ENCODE data around the gene CELA1. TPM values are rescaled to one million over a fixed set of nuclear protein-coding genes. Genes with fewer than 3 reads are reported as not detected.
"Not testable (repeated sequence)": the region's sequence is repeated elsewhere in the genome, so short reads cannot be mapped to it uniquely, and the experiment has no call there.

Gene CELA1
- total and polyA plus RNA-seq, 5 donors: 0.26 TPM; not detected in 4

GRCh38 chr12:51341251-51342007 is 5.0 kb downstream of the CELA1 start:
- Histone ChIP-seq H3K4me1 (ENCODE audit: control insufficient read depth, insufficient read depth, low read length) (no peaks in the 10 kb centered on the region), H3K9me3 (ENCODE audit: control insufficient read depth, low read length) (no peaks in the 10 kb centered on the region), H3K4me3 (ENCODE audit: low read length) (peak overlapping the region; percentile 32), H3K27me3 (ENCODE audit: control insufficient read depth, insufficient read depth) (no peaks in the 10 kb centered on the region), H3K27ac (ENCODE audit: low read length) (no peak overlapping the region)
- WGBS: 28% methylated on average over 9 of the region's 9 CpGs
- DNase-seq (peak; percentile 52 to 77 (median 70)), ATAC-seq (peak; percentile 77 to 86)
- intact Hi-C loops (cut with DNase I): loop anchor here in 3 of 4 donors (5.0 to 10.0 kb wide), 2 partner anchors 514 to 517 kb away; no protein-coding TSS in a partner anchor

GRCh38 chr12:51339750-51340149 is 6.7 kb downstream of the CELA1 start:
- intact Hi-C loops (cut with DNase I): loop anchor here in 3 of 4 donors (5.0 to 10.0 kb wide), 2 partner anchors 512 to 515 kb away; no protein-coding TSS in a partner anchor
- no peaks in the 10 kb centered on the region for H3K27me3 ChIP-seq (ENCODE audit: control insufficient read depth, insufficient read depth)
- H3K4me1 ChIP-seq (ENCODE audit: control insufficient read depth, insufficient read depth, low read length): no peaks in the 10 kb centered on the region
- DNase-seq (no peak), ATAC-seq (no peak)
- no peak overlapping the region for H3K4me3 ChIP-seq (ENCODE audit: low read length)
- no peaks in the 10 kb centered on the region for H3K9me3 ChIP-seq (ENCODE audit: control insufficient read depth, low read length)
- 85% methylated on average over 6 of the region's 6 CpGs for WGBS
- no peak overlapping the region for H3K27ac ChIP-seq (ENCODE audit: low read length)

- H3K4me1 ChIP-seq (ENCODE audit: control insufficient read depth, insufficient read depth, low read length); H3K27me3 ChIP-seq (ENCODE audit: control insufficient read depth, insufficient read depth); H3K9me3 ChIP-seq (ENCODE audit: control insufficient read depth, low read length); intact Hi-C loops (cut with DNase I); H3K27ac ChIP-seq (ENCODE audit: low read length); ATAC-seq; DNase-seq; H3K4me3 ChIP-seq (ENCODE audit: low read length): not testable (repeated sequence)
Observed at GRCh38 chr12:51337336-51337735, 9.1 kb downstream of the CELA1 start.

- intact Hi-C loops (cut with DNase I): no loop called here
- Histone ChIP-seq H3K27me3 (ENCODE audit: control insufficient read depth, insufficient read depth) (no peaks in the 10 kb centered on the region), H3K27ac (ENCODE audit: low read length) (no peak overlapping the region), H3K4me1 (ENCODE audit: control insufficient read depth, insufficient read depth, low read length) (no peaks in the 10 kb centered on the region), H3K4me3 (ENCODE audit: low read length) (no peak overlapping the region), H3K9me3 (ENCODE audit: control insufficient read depth, low read length) (no peaks in the 10 kb centered on the region)
- ATAC-seq (no peak), DNase-seq (no peak)
- 84% methylated on average over 2 of the region's 2 CpGs for WGBS
Observed at GRCh38 chr12:51335931-51336330, 10.5 kb downstream of the CELA1 start.

GRCh38 chr12:51334764-51335163 is 11.7 kb downstream of the CELA1 start:
- H3K9me3 ChIP-seq (ENCODE audit: control insufficient read depth, low read length): no peaks in the 10 kb centered on the region
- H3K27ac ChIP-seq (ENCODE audit: low read length): no peak overlapping the region
- no peak for DNase-seq
- WGBS: 84% methylated on average over 4 of the region's 4 CpGs
- H3K27me3 ChIP-seq (ENCODE audit: control insufficient read depth, insufficient read depth): no peaks in the 10 kb centered on the region
- no peak for ATAC-seq
- no peaks in the 10 kb centered on the region for H3K4me1 ChIP-seq (ENCODE audit: control insufficient read depth, insufficient read depth, low read length)
- intact Hi-C loops (cut with DNase I): no loop called here
- H3K4me3 ChIP-seq (ENCODE audit: low read length): no peak overlapping the region

- WGBS: 73% methylated on average over 6 of the region's 6 CpGs
- intact Hi-C loops (cut with DNase I): no loop called here
- no peaks in the 10 kb centered on the region for H3K9me3 ChIP-seq (ENCODE audit: control insufficient read depth, low read length)
- no peaks in the 10 kb centered on the region for H3K4me1 ChIP-seq (ENCODE audit: control insufficient read depth, insufficient read depth, low read length)
- no peak for DNase-seq
- H3K4me3 ChIP-seq (ENCODE audit: low read length): no peak overlapping the region
- ATAC-seq: no peak
- H3K27me3 ChIP-seq (ENCODE audit: control insufficient read depth, insufficient read depth): no peaks in the 10 kb centered on the region
- H3K27ac ChIP-seq (ENCODE audit: low read length): no peak overlapping the region
Observed at GRCh38 chr12:51333536-51333935, 12.9 kb downstream of the CELA1 start.

- Histone ChIP-seq H3K4me1 (ENCODE audit: control insufficient read depth, insufficient read depth, low read length) (no peaks in the 10 kb centered on the region), H3K9me3 (ENCODE audit: control insufficient read depth, low read length) (no peaks in the 10 kb centered on the region), H3K4me3 (ENCODE audit: low read length) (no peak overlapping the region), H3K27ac (ENCODE audit: low read length) (no peak overlapping the region), H3K27me3 (ENCODE audit: control insufficient read depth, insufficient read depth) (no peaks in the 10 kb centered on the region)
- no peak for DNase-seq
- no peak for ATAC-seq
- intact Hi-C loops (cut with DNase I): no loop called here
Observed at GRCh38 chr12:51330186-51330585, 16.3 kb downstream of the CELA1 start.

- ATAC-seq: no peak
- WGBS: 80% methylated on average over 5 of the region's 5 CpGs
- DNase-seq: no peak
- intact Hi-C loops (cut with DNase I): no loop called here
- no peaks in the 10 kb centered on the region for H3K9me3 ChIP-seq (ENCODE audit: control insufficient read depth, low read length)
- H3K27ac ChIP-seq (ENCODE audit: low read length): no peak overlapping the region
- no peaks in the 10 kb centered on the region for H3K4me1 ChIP-seq (ENCODE audit: control insufficient read depth, insufficient read depth, low read length)
- H3K4me3 ChIP-seq (ENCODE audit: low read length): no peak overlapping the region
- H3K27me3 ChIP-seq (ENCODE audit: control insufficient read depth, insufficient read depth): no peaks in the 10 kb centered on the region
Observed at GRCh38 chr12:51329742-51330141, 16.7 kb downstream of the CELA1 start.

- no peaks in the 10 kb centered on the region for H3K9me3 ChIP-seq (ENCODE audit: control insufficient read depth, low read length)
- H3K27me3 ChIP-seq (ENCODE audit: control insufficient read depth, insufficient read depth): no peaks in the 10 kb centered on the region
- no peak for ATAC-seq
- intact Hi-C loops (cut with DNase I): no loop called here
- WGBS: 91% methylated on average over 4 of the region's 4 CpGs
- no peak for DNase-seq
- H3K4me1 ChIP-seq (ENCODE audit: control insufficient read depth, insufficient read depth, low read length): no peaks in the 10 kb centered on the region
- no peak overlapping the region for H3K27ac ChIP-seq (ENCODE audit: low read length)
- no peak overlapping the region for H3K4me3 ChIP-seq (ENCODE audit: low read length)
Observed at GRCh38 chr12:51328587-51328986, 17.9 kb downstream of the CELA1 start.

- Histone ChIP-seq H3K27ac (ENCODE audit: low read length) (no peak overlapping the region), H3K4me3 (ENCODE audit: low read length) (no peak overlapping the region), H3K27me3 (ENCODE audit: control insufficient read depth, insufficient read depth) (no peaks in the 10 kb centered on the region), H3K4me1 (ENCODE audit: control insufficient read depth, insufficient read depth, low read length) (no peaks in the 10 kb centered on the region), H3K9me3 (ENCODE audit: control insufficient read depth, low read length) (no peaks in the 10 kb centered on the region)
- peak; percentile 74 to 88 for ATAC-seq
- peak in 2 of 3 donors; percentile 28 to 61 for DNase-seq
- intact Hi-C loops (cut with DNase I): no loop called here
- 58% methylated on average over 7 of the region's 7 CpGs for WGBS
Observed at GRCh38 chr12:51326698-51327439, 19.6 kb downstream of the CELA1 start.

GRCh38 chr12:51324953-51325352 is 21.5 kb downstream of the CELA1 start:
- Histone ChIP-seq H3K27ac (ENCODE audit: low read length) (no peak overlapping the region), H3K27me3 (ENCODE audit: control insufficient read depth, insufficient read depth) (no peaks in the 10 kb centered on the region), H3K9me3 (ENCODE audit: control insufficient read depth, low read length) (no peaks in the 10 kb centered on the region), H3K4me1 (ENCODE audit: control insufficient read depth, insufficient read depth, low read length) (no peaks in the 10 kb centered on the region), H3K4me3 (ENCODE audit: low read length) (no peak overlapping the region)
- WGBS: 91% methylated on average over 4 of the region's 4 CpGs
- ATAC-seq (no peak), DNase-seq (no peak)
- intact Hi-C loops (cut with DNase I): no loop called here
